ENCODE results near the gene COPZ1.

Gene COPZ1

DNA sequence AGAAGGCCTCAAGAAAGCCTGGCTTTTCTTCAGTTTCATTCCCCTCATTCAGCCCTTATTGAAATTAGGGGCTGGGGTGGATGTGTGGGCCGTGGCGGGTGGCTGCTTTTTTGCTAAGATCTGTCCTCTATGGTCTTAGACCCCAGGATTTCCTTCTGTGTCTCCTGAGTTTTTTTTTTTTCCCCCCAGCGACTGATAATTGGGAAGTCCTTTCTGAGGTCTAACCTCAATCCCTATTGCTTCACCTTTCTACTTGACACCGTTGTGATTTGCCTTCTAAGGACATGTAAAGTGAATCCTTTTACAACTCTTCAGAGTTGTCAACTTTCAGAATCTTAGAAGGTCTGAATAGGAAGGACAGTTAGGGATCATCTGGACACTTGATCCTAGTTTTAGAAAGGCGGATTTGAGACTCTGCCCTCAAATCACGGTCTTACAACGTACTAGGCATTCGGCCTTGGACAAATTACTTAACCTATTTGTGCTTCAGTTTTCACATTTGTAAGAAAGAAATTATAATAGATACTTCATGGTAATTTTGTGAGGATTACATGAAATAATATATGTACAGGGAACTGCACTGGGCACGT lies 34.9 kb downstream of the COPZ1 start:
- no peak for DNase-seq

DNA sequence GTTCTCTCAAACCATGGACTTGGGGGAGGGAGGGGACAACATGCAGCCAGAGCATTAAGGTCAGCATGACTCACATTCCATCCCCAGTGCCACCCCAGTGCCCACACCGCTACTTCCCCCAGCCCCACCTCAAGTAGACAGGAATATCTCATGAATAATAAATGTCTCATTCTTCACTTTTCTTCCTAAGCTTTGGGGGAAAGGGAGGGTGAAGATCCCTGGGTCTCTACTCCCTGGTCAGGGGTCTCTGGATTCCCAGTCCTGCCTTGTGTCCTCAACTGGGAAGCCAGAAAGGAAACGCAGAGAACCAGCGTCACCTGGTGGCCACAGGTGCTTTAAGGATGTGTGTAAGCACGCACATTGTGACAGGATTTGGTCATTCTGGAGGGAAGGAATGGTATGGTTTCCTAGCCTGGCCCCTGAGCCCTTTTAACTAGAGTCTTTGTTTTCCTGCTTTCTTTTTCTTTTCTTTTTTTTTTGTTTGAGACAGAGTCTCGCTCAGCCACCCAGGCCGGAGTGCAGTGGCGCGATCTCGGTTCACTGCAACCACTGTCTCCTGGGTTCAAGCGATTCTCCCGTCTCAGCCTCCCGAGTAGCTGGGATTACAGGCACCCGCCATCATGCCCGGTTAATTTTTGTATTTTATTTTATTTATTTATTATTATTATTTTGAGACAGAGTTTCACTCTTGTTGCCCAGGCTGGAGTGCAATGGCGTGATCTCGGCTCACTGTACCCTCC lies 36.0 kb downstream of the COPZ1 start:
- peak; percentile 74 for DNase-seq

DNA sequence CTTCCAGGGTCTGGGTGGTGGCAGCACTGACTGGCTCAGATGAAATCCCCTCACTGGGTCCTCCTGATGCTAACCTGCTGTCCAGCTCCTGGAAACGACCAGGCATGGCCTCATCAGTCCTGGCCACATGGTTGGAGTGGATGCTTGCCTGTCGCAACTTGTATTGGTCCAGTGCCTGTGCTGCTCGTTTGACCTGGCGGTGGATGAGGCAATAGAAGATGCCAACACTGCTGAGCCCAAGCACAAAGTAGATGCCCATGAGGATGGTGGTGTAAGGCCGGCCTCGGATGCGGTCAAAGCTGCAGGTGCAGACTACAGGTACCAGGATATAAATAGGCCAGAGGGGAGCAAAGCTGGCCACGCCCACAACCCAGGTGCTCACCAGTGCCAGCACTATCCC lies 38.1 kb downstream of the COPZ1 start:
- DNase-seq: no peak

DNA sequence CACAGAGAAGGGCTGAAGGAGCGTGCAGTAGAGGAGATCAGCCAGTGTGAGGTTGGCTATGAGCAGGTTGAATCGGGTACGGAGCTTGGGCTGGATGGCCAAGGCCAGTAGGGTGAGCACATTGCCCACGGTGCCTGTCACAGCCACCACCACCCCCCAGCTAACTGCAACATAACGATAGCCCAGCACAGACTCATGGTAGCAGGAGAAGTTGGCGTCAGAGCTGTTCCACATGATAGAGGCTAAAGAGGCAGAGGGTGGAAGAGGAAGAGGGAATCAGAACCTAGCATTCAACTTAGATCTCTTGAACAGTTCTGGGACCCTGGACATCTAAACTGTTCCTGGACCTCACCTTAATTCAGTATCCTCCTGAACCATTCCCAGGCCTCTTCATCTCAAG lies 38.7 kb downstream of the COPZ1 start:
- DNase-seq: no peak

DNA sequence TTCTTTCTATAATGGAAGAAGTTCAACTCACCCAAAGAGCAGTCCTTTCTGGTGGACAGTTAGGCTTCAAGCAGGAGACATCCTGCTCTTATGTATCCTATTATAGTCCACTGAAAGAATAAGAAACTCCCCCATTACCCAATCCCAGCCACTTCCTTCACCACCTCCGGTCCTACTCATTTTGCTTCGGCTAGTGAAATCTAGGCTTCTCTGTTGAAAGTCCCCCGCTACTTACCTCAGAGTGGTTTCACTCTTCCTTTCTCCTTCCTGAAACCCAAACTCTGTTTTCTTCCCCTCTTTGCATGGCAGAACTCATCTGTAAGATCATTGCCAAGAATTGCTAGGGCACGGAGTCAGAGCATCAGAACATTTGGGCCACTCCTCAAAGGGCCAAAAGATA lies 39.5 kb downstream of the COPZ1 start, which contains the start of gene GPR84:
Gene GPR84, minus strand, starts transcription at position 74 of the 400 bp plus-strand sequence. CDS start 635 bp downstream, outside the sequence.
- peak; percentile 39 for DNase-seq

DNA sequence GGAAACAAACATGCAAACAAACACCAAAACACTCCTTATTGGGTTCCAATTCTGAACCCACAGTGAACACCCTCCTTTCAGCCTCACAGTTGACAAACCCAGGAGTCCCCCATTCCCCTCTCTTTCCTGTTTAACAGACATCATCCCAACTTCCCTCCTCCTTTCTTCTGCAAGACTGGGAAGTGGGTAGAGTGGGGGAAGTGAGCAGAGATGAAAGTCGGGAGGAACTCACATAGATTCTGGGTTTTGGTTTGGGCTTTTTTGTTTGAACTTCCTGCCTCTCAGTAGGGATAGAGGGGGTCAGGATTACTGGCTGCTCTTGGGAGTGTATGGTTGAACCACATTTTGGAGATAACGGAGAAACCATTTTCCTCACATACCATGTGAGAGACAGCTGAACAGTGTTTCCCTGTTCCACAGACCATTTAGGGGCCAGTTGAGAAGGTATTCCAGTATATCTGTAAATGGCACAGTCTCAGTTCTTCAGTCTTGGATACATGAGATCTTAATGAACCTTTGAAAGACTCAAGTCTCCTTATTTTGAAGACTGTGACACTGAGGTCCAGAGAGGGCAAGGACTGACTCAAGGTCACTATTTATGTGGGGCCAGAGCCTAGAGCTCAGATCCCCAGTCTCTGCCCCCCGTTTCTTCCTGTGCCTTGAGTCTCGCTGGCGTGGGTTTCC lies 43.2 kb downstream of the COPZ1 start:
- no peak for DNase-seq

DNA sequence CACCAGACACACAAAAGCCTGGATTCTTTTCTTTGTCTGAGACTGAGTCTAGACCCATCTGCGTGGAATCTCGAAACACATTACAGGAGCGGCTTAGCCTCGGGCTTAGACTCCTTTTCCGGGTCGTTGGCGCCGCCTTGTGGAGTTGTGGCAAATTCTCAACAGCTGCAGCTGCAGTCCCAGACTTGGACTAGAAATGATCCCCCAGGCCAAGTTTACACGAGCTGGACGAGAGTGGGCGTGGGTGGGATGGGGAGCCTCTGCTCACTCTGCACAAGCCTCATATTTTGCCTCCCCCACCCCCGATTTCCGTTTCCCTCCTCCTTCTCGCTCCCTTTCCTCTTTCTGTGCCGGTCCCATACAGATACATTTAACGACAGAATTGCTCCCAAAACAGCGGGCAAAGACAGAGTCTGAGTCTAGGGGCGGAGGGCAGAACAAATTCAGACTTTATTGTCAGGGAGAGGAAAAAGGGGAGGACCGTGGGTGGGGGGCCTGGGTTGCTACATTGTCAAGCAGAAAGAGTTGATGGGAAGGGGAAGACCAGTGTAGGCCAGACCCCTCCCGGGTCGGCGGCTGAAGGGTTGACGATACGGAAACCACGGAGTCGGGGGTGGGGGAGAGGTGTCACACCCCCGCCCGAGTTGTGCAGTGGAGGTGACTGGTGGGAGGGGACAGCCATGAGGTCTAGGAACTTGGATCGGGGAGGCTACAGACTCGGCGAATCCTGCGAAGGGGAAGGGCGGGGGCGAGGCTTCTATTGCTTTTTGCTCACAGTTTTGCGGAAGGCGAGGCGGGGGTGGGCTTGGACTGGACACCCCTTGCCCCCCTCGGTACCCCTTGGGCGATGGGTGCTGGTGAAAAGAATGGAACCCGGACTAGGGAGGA lies 44.0 kb downstream of the COPZ1 start:
- DNase-seq: peak; percentile 94

DNA sequence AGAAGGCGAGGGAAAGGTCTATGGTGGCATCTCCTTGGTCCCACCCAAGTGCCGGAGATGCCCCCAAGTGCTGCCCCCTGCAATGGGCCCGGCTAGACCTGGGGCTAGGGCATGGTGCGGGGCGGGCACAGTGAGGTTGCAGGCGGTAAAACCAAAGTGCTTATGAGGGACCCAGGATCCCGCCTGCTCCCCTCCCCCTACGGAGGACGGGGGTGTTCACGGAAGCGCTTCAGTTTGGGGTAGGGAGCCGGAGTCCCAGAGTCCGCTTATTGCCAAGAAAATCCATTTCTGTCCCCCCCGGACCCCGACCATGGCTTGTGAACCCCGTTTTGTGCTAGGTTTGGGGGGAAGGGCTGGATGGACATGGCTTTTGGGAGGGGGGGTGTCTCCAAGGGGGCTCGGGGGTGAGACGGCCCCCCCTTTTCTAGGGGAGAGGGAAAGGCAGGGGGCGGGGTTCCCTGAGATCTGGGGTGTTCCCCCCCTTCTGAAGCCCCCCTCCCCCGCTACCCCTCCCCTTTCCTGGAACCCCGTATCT lies 44.7 kb downstream of the COPZ1 start:
- DNase-seq: no peak

DNA sequence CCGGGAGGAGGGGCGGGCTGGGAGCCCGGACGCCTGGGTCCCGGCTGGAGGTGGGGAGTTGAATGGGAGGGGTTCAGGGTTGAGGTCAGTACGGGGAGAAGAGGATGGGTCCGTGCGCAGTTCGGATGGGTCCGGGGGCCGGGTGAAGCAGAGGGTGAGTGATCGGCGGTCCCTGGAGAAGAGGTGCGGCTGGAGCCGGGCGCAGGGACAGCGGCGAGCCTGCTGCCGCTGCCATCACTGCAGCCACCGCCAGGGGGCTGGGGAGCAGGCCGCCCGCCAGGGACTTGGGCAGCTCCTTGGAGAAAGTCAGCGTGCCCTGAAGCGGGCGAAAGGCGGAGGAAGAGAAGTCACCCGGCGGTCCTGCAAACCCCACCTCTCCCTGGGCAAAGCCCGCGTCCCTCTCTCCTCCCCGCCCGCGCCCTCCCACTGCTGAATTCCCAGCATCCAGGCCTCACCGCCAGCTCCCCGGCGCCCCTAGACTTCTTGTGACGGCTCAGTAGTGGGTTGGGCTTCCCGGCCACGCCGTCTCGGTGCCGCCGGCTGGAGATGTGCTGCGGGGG lies 45.3 kb downstream of the COPZ1 start:
- DNase-seq: peak; percentile 32

DNA sequence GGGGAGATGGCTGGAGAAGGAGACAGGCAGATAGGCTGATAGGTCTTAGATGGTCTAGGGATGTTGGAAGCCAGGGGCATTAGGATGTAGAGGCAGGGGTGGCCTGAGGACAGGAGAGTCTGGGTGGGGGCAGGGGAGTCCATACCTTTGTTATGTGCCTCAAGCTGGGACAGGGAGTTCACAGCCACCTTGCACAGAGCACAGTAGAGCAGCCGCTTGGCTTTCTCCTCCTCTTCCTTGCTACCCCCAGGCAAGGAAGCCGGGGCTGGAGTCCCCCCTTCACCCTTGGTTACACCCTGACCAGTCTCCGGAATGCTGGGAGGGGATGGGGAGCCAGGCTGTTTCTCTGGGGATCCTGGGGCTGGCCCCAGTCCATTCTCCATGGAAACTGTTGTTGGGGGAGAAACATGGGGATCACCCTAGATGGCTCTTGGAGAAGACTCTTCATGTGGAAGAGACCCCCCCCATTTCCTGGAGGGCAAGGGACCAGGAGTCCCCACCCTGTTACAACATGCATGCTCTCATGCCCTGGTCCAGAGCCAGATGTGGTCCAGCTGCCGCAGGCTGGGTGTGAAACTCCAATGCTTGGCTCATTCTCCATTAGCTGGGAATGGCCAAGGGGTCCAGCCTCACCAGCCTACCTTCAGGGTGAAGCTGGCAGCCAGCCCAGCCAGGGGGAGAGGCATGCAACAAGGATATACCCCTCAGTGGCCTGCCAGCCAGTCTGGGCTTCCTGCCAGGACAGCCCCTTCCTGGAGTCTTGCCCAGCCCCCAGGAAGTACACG lies 46.6 kb downstream of the COPZ1 start:
- DNase-seq: no peak

DNA sequence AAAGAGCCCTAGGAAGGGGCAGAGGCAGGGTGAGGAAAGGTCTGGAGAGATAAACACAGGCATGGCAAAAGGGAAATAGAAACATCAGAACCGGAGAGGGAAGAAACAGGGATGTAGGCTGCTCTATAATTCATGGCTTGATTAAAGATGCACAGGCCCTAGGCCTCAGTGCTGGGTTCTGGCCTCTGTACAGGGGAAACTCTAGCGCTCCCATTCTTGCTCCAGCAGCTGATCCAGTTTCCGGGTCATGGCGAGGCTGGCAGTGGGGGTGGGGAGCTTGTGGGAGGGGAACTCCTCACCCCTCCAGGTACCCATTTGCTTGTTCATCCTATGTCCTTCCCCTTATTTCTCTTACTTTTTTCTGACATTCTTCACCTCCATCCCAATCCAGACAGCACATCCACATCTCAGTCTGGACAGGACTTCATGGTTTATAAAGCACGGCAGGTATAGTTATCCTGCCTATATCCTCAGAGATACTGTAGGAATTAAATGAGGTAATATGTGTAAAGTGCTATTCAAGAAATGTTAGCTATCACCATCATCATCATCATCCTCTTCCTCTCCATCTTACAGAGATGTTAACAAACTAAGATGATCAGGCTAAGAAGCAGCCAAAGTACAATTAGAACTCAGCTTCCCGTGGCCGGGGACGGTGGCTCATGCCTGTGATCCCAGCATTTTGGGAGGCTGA lies 47.3 kb downstream of the COPZ1 start:
- no peak for DNase-seq

DNA sequence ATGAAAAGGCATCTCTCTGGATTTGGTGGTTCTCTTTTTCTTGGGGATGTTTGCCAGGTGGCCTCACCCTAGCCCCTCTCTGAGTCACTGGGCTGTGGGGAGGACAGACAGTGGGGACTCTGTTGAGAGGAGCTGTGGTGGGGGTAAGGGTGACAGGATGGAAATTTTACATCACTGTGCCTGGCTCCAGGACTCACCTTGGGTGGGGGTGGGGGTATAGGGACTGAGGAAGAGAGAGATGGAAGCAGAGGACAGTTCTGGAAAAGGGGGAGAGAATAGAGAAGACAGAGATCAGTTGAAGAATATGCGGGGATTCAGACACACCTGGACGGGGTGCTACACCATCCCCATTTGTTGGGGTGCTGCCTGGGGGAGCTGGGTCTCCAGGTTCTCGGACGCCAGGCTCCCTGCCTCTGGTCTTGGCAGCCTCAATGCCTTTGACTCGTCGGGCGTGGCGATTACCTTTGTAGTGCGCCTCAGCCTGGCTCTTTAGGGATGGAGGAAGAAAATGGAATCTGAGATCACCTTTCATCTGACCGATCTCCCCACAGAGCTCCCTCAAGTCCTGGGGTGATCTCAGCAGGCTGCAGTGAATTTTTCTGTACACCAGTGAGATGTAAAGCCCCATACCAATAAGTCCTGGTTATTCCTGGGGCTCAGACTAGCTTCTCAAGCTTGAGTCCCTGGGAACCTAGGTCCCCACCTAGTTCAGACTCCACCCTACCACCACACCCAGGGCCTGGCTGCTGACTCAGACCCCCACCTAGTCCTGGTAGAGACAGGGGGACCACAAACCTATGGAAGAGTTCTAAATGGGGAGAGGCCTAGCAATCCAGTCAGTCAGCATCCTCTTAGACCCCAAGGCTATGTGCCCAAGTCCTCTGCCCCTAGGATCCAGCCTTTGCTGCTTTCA lies 49.0 kb downstream of the COPZ1 start:
- peak; percentile 36 for DNase-seq

DNA sequence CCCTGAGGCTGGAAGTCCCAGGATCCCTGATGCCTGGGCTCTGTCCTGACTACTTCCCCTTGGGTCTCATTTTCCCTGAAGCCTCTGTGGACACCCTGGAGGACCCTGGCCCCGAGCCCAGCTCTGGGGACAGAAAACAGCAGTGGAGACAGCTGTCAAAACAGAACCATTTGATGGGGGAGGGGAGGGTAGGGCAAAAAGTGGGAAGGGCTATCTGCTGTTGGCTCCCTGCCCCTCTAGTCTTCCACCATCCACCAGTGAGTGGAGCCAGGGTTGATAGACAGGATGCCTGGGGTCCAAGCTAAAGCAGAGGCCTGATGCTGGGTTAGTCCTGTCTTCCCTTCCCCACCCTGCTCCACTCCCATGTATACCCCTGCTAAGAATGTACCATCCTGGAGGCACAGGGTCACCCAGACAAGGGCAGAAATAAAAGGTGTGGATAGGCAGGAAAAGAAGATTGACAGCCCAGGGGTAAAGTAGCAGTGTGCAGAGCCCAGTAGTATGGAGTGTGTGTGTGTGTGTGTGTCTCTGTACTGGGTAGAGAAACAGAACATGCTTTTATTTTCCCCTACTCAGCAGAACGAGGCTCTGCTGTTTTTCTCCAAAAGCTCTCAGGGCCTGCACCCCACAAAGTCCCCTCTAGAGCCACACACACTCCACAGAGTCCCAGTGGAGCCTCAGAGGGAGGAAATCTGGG lies 49.8 kb downstream of the COPZ1 start:
- DNase-seq: no peak

DNA sequence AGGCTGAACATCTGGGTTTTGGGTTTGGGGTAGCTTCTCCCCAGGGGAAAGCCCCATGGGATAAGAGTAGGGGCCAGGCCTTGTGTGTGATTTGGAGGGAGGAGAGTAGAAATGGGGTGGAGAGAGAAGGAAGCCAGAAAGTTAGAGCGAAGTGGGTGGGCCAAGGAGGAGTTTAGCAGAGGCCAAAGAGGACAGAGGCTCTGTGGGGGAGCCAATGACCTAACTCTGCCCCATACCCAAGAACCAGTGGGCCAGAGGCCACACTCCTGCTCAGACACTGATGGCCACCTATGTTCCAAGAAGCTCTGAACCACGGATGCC lies 50.3 kb downstream of the COPZ1 start:
- no peak for DNase-seq

DNA sequence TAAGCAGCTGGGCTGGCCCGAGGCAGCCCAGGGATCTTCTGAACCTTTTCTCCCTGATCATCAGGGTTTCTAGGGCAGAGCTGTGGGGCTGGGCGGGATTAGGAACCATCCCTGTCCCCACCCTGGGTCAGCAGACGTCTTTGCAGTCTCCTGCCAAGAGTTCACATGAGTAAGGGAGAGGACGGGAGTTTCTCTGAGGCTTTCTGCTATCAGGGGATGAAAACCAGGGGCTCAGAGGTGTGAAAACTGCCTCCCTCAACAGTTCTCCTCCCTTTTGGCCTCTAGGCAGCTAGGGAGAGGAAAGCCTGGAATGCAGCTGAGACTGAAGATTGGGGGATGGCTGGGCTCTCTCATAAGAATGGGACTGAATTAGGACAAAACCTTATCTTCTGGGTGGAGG lies 51.7 kb downstream of the COPZ1 start:
- DNase-seq: no peak

DNA sequence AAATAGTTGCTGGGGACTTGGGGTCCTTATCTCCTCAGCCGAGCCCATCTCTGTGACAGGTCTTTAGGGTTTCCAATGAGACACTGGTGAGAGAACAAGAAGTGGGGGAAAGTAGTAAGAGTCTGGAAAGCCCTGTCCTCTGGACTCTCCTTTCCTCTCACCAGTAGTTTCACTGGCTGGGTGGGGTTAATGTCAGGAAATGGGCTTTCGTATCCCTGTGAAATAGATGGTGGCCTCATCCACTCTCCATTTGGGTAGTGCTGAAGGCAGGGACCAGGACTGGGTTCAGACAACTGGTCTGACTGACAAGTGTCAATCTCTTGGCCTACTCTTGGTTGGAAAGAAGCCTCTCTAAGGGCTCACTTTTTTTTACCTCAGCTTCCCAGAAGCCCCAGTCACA lies 52.1 kb downstream of the COPZ1 start:
- no peak for DNase-seq

DNA sequence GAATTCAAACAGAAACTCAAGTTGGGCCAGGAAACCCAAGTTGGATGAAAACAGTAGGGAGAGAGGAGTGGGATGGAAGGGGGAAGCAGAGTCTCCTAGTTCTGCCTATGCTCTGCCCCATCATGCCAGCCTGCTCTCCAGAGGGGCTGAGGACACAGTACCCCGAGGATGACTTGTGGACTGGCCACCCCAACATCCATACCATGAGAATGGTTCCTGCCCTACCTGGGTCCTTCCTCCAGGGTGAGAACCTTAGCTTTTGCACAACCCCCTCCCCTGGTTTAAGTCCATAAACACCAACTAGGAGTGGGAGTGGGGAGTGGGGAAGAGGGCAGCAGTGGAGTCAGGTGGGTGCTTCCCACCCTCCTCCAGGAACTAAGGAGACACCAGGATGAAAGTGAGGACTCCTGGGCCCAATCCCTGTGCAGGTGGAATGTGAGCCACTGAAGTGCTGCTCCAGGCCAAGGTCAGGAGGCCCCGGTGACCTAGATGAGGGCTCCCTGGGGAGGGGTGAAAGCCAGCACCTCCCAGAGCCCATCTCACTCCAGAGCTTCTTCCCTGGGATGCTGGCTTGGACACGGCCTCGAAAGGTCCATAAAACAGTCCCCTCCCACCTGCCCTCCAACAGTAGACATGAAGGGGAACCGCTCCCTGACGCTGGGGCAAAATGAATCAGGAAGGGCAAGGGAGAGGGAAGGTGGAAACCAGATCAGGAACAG lies 53.0 kb downstream of the COPZ1 start:
- DNase-seq: no peak

DNA sequence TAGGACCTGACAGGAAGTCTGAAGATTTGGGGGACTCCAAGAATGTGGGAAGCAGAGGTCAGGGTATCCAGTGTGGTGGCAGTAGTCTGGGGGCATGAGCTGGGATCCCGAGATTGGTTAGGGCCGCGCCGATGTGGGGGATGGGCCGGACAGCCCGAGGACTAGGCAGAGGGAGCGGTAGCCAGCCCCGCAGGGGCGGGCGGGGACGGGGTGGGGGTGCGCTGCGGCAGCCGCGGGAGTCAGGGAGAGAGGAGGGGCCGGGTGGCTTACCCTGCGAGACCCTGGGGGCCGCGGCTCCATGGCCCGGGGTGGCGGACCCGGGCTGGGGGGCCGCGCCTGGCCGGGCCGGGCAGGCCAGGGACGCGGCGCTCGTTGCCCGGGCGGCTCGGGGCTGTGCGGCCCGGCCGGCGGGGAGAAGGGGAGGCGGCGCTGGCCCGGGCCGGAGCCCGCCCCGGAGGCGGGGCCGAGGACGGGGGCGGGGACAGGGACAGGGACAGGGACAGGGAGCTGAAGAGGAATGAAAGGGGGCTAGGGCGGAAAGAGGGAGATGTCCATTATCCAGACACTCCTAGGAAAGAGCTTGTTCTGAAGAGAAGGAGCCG lies 54.0 kb downstream of the COPZ1 start:
- no peak for DNase-seq

Measured in activated CD4-positive, alpha-beta T cell treated with anti-CD3 and anti-CD28 coated beads for 48 hours (primary cell).